CD4-positive, alpha-beta T cell treated with Interleukin-17A for 1 hour (primary cell): Measurements from ENCODE around the gene VSTM1.

ENCODE experiments used
- DNase-seq: peaks from one replicate; pipeline ENCODE4 v3.0.0-alpha.2; 2020

Gene VSTM1

GRCh38 chr19:54009440-54009839 lies 54.3 kb downstream of the VSTM1 start:
- DNase-seq, result no peak

GRCh38 chr19:54002495-54003315 lies 61.0 kb downstream of the VSTM1 start:
- no peak for DNase-seq

- no peak for DNase-seq
Observed at GRCh38 chr19:54001496-54001895, 62.2 kb downstream of the VSTM1 start.

GRCh38 chr19:53999694-54000093 lies 64.0 kb downstream of the VSTM1 start:
- no peak for DNase-seq

- no peak for DNase-seq
Observed at GRCh38 chr19:53998223-53998622, 65.5 kb downstream of the VSTM1 start.

- DNase-seq, result no peak
Observed at GRCh38 chr19:53994811-53995210, 68.9 kb downstream of the VSTM1 start.

GRCh38 chr19:53993448-53993847 lies 70.2 kb downstream of the VSTM1 start:
- DNase-seq, result no peak

GRCh38 chr19:53992815-53993214 lies 70.9 kb downstream of the VSTM1 start:
- no peak for DNase-seq

- DNase-seq, result no peak
Observed at GRCh38 chr19:53992211-53992610, 71.5 kb downstream of the VSTM1 start.

- no peak for DNase-seq
Observed at GRCh38 chr19:53991224-53992113, 72.2 kb downstream of the VSTM1 start, which contains the start of gene CACNG6. TSS of gene CACNG6 (plus strand) at chr19:53991637. CDS start at chr19:53992878, 1,241 bp downstream.
